Lung (tissue), 12 donors: ENCODE results near the gene MPZL3. TPM values are rescaled to one million over a fixed set of nuclear protein-coding genes. Genes with fewer than 3 reads are reported as not detected.

Experiments used
- ATAC-seq: fragments of 200-7000 bp; cut with Tn5 transposase; one replicate; pipeline ENCODE4 v1.9.1; 2020; ENCODE audit warnings: moderate number of reproducible peaks; ENCODE audit not compliant: insufficient read depth, low FRiP score
- DNase-seq, 3 donors: peaks; one replicate each; pipeline ENCODE4 v3.0.0-alpha.2; 2013 to 2017
- H3K27ac ChIP-seq, 2 donors: one replicate each; pipeline ENCODE4 v1.5.1; 2013; ENCODE audit warnings: mild to moderate bottlenecking in 2 of 2, moderate library complexity in 2 of 2, control low read depth in 1 of 2, inconsistent platforms in 1 of 2, low read depth in 1 of 2, low read length in 1 of 2
- H3K27me3 ChIP-seq, 3 donors: one replicate each; pipeline ENCODE4 v1.5.1; 2013; ENCODE audit warnings: low read length in 2 of 3; ENCODE audit not compliant: control insufficient read depth in 3 of 3, insufficient read depth in 3 of 3
- H3K36me3 ChIP-seq, 4 donors: one replicate each; pipeline ENCODE4 v1.5.1; 2013; ENCODE audit warnings: low read length in 4 of 4, mild to moderate bottlenecking in 1 of 4, moderate library complexity in 1 of 4; ENCODE audit not compliant: control insufficient read depth in 4 of 4, insufficient read depth in 4 of 4
- H3K4me1 ChIP-seq, 5 donors: one replicate each; pipeline ENCODE4 v1.5.1; 2013; ENCODE audit warnings: low read length in 5 of 5, mild to moderate bottlenecking in 2 of 5, moderate library complexity in 1 of 5; ENCODE audit not compliant: control insufficient read depth in 5 of 5, insufficient read depth in 5 of 5
- H3K4me3 ChIP-seq: one replicate; pipeline ENCODE4 v1.5.1; 2013; ENCODE audit warnings: mild to moderate bottlenecking, control low read depth, moderate library complexity
- H3K9ac ChIP-seq, 2 donors: one replicate each; pipeline ENCODE4 v1.5.1; 2013; ENCODE audit warnings: low read length in 2 of 2, control low read depth in 1 of 2; ENCODE audit not compliant: insufficient read depth in 1 of 2
- H3K9me3 ChIP-seq, 4 donors: one replicate each; pipeline ENCODE4 v1.5.1; 2013; ENCODE audit warnings: low read length in 3 of 4, mild to moderate bottlenecking in 1 of 4, moderate library complexity in 1 of 4; ENCODE audit not compliant: control insufficient read depth in 4 of 4, insufficient read depth in 3 of 4
- WGBS, 2 donors: extraction: QIAGEN DNeasy Blood & Tissue Kit; methylation state at CpG; one replicate each; pipeline ENCODE4 v1.1.7; 2013; 5-methylcytosine and 5-hydroxymethylcytosine counted together
- polyA plus RNA-seq, 2 donors: library from polyadenylated mRNA; stranded (reverse); fragments of 200-250 nt; gene quantifications; one replicate each; pipeline ENCODE4 v1.2.1, GENCODE V29; 2013
- total RNA-seq, 2 donors: library from RNA; depleted of rRNA in 1 of 2; stranded (reverse); fragments of >200 nt in 1 of 2; gene quantifications; one replicate each; pipeline ENCODE4 v1.2.1, GENCODE V29; 2014 to 2021
- TF ChIP-seq, protein P1 (sequence below): IDR thresholded peaks from 2 replicates; pipeline ENCODE4 v1.5.1; 2012; ENCODE audit warnings: mild to moderate bottlenecking; ENCODE audit errors: control extremely low read depth, extremely low read depth
- donor health status: control.
- donor health status: control.
- donor health status: Bipolar disorder and iron deficiency.
- donor health status: healthy.
- donor health status: DM: yes; HTN: yes; CAD: no.

MPZL3 gene
- total and polyA plus RNA-seq, 4 donors, result 7.7 to 22.6 (median 11.1) TPM

DNA sequence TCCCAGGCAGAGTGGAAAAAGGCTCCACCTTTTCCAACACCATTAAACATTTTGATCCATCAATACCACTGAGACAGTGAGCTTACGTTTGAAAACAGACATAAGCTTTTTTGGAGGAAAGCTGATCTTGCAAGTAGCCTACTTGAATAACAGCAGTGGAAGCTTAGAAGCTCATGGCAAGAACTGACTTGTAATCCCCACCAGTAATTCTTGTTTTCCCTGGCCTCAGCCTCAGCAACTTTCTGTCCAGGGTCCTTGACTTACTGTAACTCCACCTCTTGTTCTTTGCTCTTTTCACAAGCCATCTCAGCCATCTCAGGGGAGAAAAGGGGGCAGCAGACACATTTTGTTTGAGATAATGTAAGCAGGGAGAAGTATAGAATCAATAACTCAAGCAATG is 24.3 kb upstream of the MPZL3 start:
- Histone ChIP-seq H3K4me1 (peaks cover 0 to 10% (median 0%) of the 10 kb centered on the region in 5 donors), H3K36me3 (no peaks in the 10 kb centered on the region), H3K9ac (no peak overlapping the region), H3K4me3 (no peak overlapping the region), H3K27ac (no peak overlapping the region), H3K27me3 (peaks cover 0 to 6% (median 4%) of the 10 kb centered on the region in 3 donors), H3K9me3 (no peaks in the 10 kb centered on the region)
- peak in 1 of 3 donors; percentile 36 for DNase-seq
- TF ChIP-seq, protein P1, sequence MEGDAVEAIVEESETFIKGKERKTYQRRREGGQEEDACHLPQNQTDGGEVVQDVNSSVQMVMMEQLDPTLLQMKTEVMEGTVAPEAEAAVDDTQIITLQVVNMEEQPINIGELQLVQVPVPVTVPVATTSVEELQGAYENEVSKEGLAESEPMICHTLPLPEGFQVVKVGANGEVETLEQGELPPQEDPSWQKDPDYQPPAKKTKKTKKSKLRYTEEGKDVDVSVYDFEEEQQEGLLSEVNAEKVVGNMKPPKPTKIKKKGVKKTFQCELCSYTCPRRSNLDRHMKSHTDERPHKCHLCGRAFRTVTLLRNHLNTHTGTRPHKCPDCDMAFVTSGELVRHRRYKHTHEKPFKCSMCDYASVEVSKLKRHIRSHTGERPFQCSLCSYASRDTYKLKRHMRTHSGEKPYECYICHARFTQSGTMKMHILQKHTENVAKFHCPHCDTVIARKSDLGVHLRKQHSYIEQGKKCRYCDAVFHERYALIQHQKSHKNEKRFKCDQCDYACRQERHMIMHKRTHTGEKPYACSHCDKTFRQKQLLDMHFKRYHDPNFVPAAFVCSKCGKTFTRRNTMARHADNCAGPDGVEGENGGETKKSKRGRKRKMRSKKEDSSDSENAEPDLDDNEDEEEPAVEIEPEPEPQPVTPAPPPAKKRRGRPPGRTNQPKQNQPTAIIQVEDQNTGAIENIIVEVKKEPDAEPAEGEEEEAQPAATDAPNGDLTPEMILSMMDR, result no peak
- no peak for ATAC-seq
- WGBS, 2 donors, result 79 to 84% methylated on average over 1 of the region's 1 CpG

DNA sequence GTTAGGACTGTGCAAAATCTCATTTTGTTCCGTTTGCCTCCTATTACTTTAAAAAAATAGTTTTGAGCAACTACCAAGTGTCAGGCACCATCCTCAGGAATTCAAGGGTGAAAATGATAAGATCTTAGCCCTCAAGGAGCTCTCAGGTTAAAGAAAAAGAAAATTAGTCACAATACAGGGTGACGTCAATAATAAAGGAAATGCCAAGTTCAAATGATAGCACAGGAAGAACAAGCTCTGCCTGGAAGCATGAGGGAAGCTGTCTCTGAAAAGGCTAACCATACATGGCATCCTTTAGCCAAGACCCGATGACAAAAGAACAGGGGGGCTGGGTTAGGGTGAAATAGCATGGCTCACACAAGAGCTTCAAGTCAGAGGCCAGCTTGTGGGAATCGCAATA is 23.0 kb upstream of the MPZL3 start:
- ATAC-seq (no peak), DNase-seq (no peak)
- H3K27me3 ChIP-seq, result peaks cover 0 to 9% (median 4%) of the 10 kb centered on the region in 3 donors
- H3K4me1 ChIP-seq, result peaks cover 0 to 10% (median 0%) of the 10 kb centered on the region in 5 donors
- no peaks in the 10 kb centered on the region for H3K9me3 ChIP-seq
- H3K27ac ChIP-seq, result no peak overlapping the region
- WGBS, 2 donors, result 53 to 69% methylated on average over 4 of the region's 4 CpGs
- TF ChIP-seq, protein P1, result no peak
- H3K9ac ChIP-seq, result no peak overlapping the region
- H3K36me3 ChIP-seq, result no peaks in the 10 kb centered on the region
- no peak overlapping the region for H3K4me3 ChIP-seq

DNA sequence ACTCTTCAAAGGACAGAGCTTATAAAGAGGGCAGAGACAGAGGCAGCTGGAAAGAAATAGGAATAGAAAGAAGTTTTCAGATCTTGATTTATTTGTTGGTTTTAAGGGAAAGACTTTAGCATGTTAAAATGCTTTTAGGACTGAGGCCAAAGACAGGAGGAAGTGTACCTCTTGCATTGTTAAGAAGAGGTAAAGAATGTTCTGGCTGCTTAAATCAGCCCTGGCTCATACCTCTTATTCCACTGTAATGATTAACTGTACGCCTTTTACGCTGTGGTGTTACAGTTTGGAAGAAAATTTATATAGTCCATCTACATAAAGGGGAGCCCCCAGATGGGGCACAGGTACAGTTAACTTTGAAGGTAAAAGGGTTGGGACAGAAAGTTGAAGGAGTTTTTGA is 22.0 kb upstream of the MPZL3 start:
- H3K4me1 ChIP-seq, result peaks cover 0 to 10% (median 0%) of the 10 kb centered on the region in 5 donors
- H3K4me3 ChIP-seq, result no peak overlapping the region
- WGBS, 2 donors, result 70 to 84% methylated on average over 2 of the region's 2 CpGs
- no peak for ATAC-seq
- H3K27me3 ChIP-seq, result peaks cover 0 to 9% (median 4%) of the 10 kb centered on the region in 3 donors
- TF ChIP-seq, protein P1, result no peak
- H3K9me3 ChIP-seq, result no peaks in the 10 kb centered on the region
- DNase-seq, result peak in 2 of 3 donors; percentile 38 to 63
- no peaks in the 10 kb centered on the region for H3K36me3 ChIP-seq
- no peak overlapping the region for H3K9ac ChIP-seq
- peak overlapping the region in 1 of 2 donors; percentile 40 for H3K27ac ChIP-seq

DNA sequence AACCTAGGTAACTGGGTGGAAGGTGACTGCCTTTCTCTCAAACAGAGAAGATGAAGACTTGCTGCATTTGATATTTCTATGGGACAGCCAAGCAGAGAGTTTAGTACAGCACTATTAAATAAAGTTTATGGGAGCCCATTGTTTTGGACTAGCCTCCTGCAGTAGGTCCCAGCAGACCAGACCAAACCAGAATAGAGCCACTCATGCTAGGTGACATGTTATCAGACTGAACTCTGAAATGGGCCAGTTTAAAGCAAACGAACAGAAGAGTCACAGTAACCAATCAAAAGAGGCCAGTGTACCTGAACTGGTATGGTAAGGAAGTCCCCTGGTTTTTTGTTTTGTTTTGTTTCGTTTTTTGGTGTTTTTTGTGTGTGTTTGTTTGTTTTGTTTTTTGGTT is 19.8 kb upstream of the MPZL3 start:
- Histone ChIP-seq H3K9ac (no peak overlapping the region), H3K4me1 (peaks cover 0 to 10% (median 0%) of the 10 kb centered on the region in 5 donors), H3K27ac (no peak overlapping the region), H3K36me3 (no peaks in the 10 kb centered on the region), H3K4me3 (no peak overlapping the region), H3K27me3 (peaks cover 0 to 16% (median 4%) of the 10 kb centered on the region in 3 donors), H3K9me3 (no peaks in the 10 kb centered on the region)
- no peak for DNase-seq
- TF ChIP-seq, protein P1, result no peak
- no peak for ATAC-seq
- 64 to 81% methylated on average over 2 of the region's 2 CpGs for WGBS, 2 donors
